GM21515 (cell line): ENCODE results near the gene DAP3.
"Not testable (repeated sequence)": the region's sequence is repeated elsewhere in the genome, so short reads cannot be mapped to it uniquely, and the experiment has no call there.

ENCODE experiments used
- ATAC-seq: cut with Tn5 transposase; IDR thresholded peaks from one replicate; pipeline ENCODE4 v1.9.1; 2021; ENCODE audit not compliant: unreplicated experiment

The DAP3 gene

GRCh38 chr1:155689081-155689607, at the start of gene DAP3:
Gene DAP3, plus strand, starts transcription at chr1:155689091. Its CDS starts 20,689 bp downstream, at chr1:155709780.
- ATAC-seq: not testable (repeated sequence)

DNA sequence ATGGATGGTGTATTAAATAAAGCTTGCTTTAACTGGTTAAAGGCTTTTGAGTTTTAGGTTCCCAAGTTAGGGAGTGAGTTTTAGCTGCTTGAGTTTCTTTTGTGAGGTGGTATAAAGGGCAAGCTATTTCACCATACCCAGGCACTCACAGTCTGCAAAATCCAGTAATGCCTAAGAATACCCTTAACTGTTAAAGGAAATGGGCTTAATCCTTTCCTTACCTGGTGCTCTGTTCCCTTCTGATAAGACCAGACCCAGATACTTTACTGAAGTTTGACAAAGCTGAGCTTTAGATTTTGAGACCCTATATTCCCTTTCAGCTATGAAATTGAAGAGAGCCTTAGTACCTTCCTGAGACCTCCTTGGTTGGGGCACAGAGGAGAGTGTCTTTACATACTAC, 48.5 kb upstream of the DAP3 start:
- no peak for ATAC-seq

GRCh38 chr1:155642559-155643180, 46.2 kb upstream of the DAP3 start:
- ATAC-seq: not testable (repeated sequence)

GRCh38 chr1:155643230-155643629, 45.7 kb upstream of the DAP3 start:
- ATAC-seq: no peak

DNA sequence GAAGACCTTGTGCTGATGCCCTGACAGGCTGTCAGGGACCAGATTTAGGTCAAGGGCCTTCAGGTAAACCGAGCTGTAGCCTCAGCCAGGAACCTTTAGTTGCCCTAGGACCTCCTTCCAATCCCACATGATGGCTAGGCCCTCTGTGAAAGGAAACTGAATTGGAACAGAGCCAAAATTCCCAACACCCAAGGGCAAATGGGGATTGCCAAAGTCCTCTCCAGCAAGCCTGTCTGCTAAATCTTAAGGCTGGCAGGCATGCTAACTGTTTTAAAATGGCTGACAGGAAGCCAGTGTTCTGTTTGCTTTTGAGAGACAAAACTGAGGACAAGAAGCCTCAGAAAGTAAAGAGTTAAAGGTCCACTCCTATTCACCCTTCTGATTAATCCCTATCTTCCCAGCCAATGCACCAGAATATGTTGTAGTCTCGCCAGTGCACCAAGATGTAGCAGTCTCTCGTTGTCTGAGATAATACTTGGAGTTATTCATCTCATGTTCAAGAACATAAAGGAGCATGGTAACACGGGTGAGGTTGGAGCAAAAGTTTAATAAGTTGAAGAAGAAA, 43.8 kb upstream of the DAP3 start:
- no peak for ATAC-seq

- ATAC-seq: no peak
Measured at GRCh38 chr1:155645648-155646047, 43.2 kb upstream of the DAP3 start.

- no peak for ATAC-seq
Measured at GRCh38 chr1:155646307-155646706, 42.6 kb upstream of the DAP3 start.

- no peak for ATAC-seq
Measured at GRCh38 chr1:155648207-155649147, 40.4 kb upstream of the DAP3 start.

- no peak for ATAC-seq
Measured at GRCh38 chr1:155649676-155650075, 39.2 kb upstream of the DAP3 start.

DNA sequence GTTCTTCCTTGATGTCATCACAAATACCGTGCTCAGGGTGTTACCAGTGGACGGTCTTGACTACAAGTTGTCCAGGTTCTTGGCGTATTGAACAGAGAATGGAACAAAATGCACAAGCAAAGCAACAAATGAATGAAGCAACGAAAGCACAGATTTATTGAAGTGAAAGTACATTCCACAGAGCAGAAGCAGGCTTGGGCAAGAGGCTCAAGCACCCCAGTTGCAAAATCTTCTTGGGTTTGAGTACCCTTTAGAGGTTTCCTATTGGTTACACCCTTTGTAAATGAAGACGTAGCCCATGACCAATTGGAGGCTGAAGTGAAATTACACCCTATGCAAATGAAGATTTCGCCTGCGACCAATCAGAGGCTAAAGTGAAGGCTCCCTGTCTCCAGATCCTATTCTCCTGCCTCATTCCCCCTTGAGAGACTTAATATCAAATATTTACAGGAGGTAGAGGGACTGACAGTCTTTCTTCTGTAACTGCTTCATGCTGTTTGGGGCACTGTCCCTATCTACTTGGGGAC, 38.6 kb upstream of the DAP3 start:
- ATAC-seq: no peak

GRCh38 chr1:155651861-155652661, 36.8 kb upstream of the DAP3 start:
- no peak for ATAC-seq

GRCh38 chr1:155652951-155653350, 35.9 kb upstream of the DAP3 start:
- ATAC-seq: no peak

DNA sequence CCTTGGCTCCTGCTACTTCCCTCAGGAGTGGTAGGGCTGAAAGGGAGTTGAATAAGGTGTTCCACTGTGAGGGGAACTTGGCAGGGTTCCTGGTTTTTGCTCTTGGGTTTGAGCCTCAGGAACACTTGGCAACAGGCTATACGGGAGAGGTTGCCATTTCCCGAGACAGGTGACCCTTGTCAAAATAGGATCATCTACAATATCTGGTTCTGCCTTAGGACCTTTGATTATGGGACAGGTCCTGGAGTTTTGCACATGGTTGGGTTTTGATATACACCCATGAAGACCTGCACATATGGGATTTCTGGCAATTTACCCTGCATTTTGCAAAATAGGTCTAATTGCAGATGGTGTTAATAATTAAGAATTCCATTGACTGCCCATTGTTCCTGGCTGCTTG, 31.4 kb upstream of the DAP3 start:
- ATAC-seq: no peak

- ATAC-seq: not testable (repeated sequence)
Measured at GRCh38 chr1:155661239-155661638, 27.7 kb upstream of the DAP3 start.

DNA sequence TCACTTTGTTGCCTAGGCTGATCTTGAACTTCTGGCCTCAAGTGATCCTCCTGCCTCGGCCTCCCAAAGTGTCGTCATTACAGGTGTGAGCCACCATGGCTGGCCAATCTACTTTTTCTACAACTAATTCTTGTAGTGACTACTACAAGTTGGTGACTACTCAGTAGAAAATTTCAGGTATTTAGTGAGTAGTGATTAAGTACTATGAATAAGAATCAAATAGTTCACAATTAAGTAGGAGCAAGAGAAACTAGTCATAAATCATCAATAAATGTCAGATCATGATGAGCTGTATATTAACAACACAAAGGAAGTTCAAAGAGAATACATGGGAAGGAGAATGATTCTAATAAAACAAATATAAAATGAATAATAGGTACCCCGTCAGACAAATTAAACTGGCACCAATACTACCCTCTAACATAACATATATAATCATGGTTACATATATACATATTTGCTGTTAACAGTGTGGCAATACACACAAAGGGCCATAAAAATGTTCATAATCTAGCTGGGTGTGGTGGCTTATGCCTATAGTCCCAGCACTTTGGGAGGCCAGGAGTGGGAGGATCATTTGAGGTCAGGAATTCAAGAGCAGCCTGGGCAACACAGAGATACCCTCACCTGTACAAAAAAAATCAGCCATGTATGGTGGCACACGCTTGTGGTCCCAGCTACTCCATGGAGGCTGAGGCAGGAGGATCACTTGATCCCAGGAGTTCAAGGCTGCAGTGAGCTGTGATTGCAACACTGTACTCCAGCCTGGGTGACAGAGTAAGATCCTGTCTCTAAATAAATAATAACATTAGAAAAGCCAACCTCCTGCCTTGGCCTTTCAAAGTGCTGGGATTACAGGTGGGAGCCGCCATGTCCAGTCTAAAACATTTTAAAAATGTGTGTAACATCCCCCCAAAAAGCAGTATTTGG, 19.4 kb upstream of the DAP3 start:
- no peak for ATAC-seq

- ATAC-seq: no peak
Measured at GRCh38 chr1:155671750-155672149, 17.1 kb upstream of the DAP3 start.

GRCh38 chr1:155673003-155673402, 15.9 kb upstream of the DAP3 start:
- no peak for ATAC-seq

- no peak for ATAC-seq
Measured at GRCh38 chr1:155678027-155678426, 10.9 kb upstream of the DAP3 start.

GRCh38 chr1:155678992-155679391, 9.9 kb upstream of the DAP3 start:
- ATAC-seq: not testable (repeated sequence)

DNA sequence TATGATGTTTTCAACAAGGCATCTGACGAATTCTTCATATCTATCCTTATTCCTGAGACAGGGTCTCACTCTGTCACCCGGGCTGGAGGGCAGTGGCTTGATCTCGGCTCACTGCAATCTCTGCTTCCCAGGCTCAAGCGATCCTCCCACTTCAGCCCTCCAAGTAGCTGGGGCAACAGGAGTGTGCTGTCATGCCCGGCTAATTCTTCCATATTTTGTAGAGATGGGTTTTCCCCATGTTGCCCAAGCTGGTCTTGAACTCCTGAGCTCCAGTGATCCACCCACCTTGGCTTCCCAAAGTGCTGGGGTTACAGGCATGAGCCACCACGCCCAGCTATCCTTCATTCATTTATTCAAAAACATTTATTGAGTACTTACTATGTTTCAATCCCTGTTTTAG, 8.4 kb upstream of the DAP3 start:
- ATAC-seq: no peak
